Ectodermal cell (in vitro differentiated cells): Measurements from ENCODE around the gene MXI1.

Source experiments
- H3K27ac ChIP-seq: 2 replicates; pipeline ENCODE4 v1.7.0; 2013; ENCODE audit warnings: mild to moderate bottlenecking, low read depth, low read length; ENCODE audit not compliant: insufficient read depth, poor library complexity, severe bottlenecking
- H3K27me3 ChIP-seq: 2 replicates; pipeline ENCODE4 v1.7.0; 2013; ENCODE audit warnings: mild to moderate bottlenecking, low read length; ENCODE audit not compliant: insufficient read depth, control insufficient read depth, poor library complexity, severe bottlenecking
- H3K36me3 ChIP-seq: one replicate; pipeline ENCODE4 v1.7.0; 2013; ENCODE audit warnings: low read length; ENCODE audit not compliant: control insufficient read depth, insufficient read depth
- H3K4me1 ChIP-seq: one replicate; pipeline ENCODE4 v1.7.0; 2013; ENCODE audit warnings: low read length; ENCODE audit not compliant: control insufficient read depth, insufficient read depth
- H3K4me3 ChIP-seq: 2 replicates; pipeline ENCODE4 v1.7.0; 2013; ENCODE audit warnings: low read depth, low read length, control low read depth; ENCODE audit not compliant: insufficient read depth
- H3K9me3 ChIP-seq: 2 replicates; pipeline ENCODE4 v1.7.0; 2013; ENCODE audit warnings: mild to moderate bottlenecking, low read length, moderate library complexity; ENCODE audit not compliant: control insufficient read depth
- WGBS, 2 experiments: methylation state at CpG; one replicate each; pipeline ENCODE4 v1.1.7; 2013; ENCODE audit warnings: missing lambda C conversion rate in 2 of 2; 5-methylcytosine and 5-hydroxymethylcytosine counted together

MXI1 gene

GRCh38 chr10:110286841-110287240 lies 79.4 kb downstream of the MXI1 start:
- no peaks in the 10 kb centered on the region for H3K27me3 ChIP-seq
- peaks cover 2% of the 10 kb centered on the region for H3K36me3 ChIP-seq
- H3K4me1 ChIP-seq = peaks cover 11% of the 10 kb centered on the region
- no peak overlapping the region for H3K4me3 ChIP-seq
- H3K27ac ChIP-seq = no peak overlapping the region
- WGBS, 2 experiments = 72 to 84% methylated on average over 2 of the region's 2 CpGs
- no peaks in the 10 kb centered on the region for H3K9me3 ChIP-seq

- 98 to 100% methylated on average over 1 of the region's 1 CpG for WGBS, 2 experiments
- no peaks in the 10 kb centered on the region for H3K27me3 ChIP-seq
- H3K27ac ChIP-seq = no peak overlapping the region
- H3K4me1 ChIP-seq = no peaks in the 10 kb centered on the region
- no peaks in the 10 kb centered on the region for H3K9me3 ChIP-seq
- peaks cover 65% of the 10 kb centered on the region for H3K36me3 ChIP-seq
- no peak overlapping the region for H3K4me3 ChIP-seq
Observed at GRCh38 chr10:110296966-110297365, 89.6 kb downstream of the MXI1 start.

- Histone ChIP-seq H3K4me1 (peaks cover 11% of the 10 kb centered on the region), H3K4me3 (no peak overlapping the region), H3K36me3 (peaks cover 44% of the 10 kb centered on the region), H3K27me3 (no peaks in the 10 kb centered on the region), H3K27ac (no peak overlapping the region), H3K9me3 (no peaks in the 10 kb centered on the region)
- WGBS, 2 experiments = 95% methylated on average over 5 of the region's 5 CpGs
Observed at GRCh38 chr10:110300486-110300986, 93.1 kb downstream of the MXI1 start.

- Histone ChIP-seq H3K4me1 (peaks cover 11% of the 10 kb centered on the region), H3K9me3 (no peaks in the 10 kb centered on the region), H3K27ac (no peak overlapping the region), H3K4me3 (peak overlapping the region; percentile 76), H3K36me3 (peaks cover 23% of the 10 kb centered on the region), H3K27me3 (no peaks in the 10 kb centered on the region)
- 14 to 15% methylated on average over 4 of the region's 4 CpGs for WGBS, 2 experiments
Observed at GRCh38 chr10:110303681-110304080, 96.3 kb downstream of the MXI1 start.

GRCh38 chr10:110304394-110304779 lies 97.0 kb downstream of the MXI1 start:
- peaks cover 16% of the 10 kb centered on the region for H3K36me3 ChIP-seq
- H3K9me3 ChIP-seq = no peaks in the 10 kb centered on the region
- H3K4me3 ChIP-seq = peak overlapping the region; percentile 76
- H3K4me1 ChIP-seq = peaks cover 11% of the 10 kb centered on the region
- H3K27me3 ChIP-seq = no peaks in the 10 kb centered on the region
- peak overlapping the region; percentile 82 for H3K27ac ChIP-seq
- 0% methylated on average over 42 of the region's 42 CpGs for WGBS, 2 experiments

- peaks cover 11% of the 10 kb centered on the region for H3K4me1 ChIP-seq
- H3K27ac ChIP-seq = peak within 1 kb of the TSS; percentile 82
- no peaks in the 10 kb centered on the region for H3K27me3 ChIP-seq
- H3K36me3 ChIP-seq = peaks cover 15% of the 10 kb centered on the region
- WGBS, 2 experiments = 0 to 1% methylated on average over 40 to 42 of the region's 42 CpGs
- H3K4me3 ChIP-seq = peak within 1 kb of the TSS; percentile 76
- no peaks in the 10 kb centered on the region for H3K9me3 ChIP-seq
Observed at GRCh38 chr10:110304780-110305421, 97.5 kb downstream of the MXI1 start, which contains the start of gene SMNDC1. Gene SMNDC1, minus strand, starts transcription at chr10:110304920. Its CDS starts 1,333 bp downstream, at chr10:110303587.

- H3K27me3 ChIP-seq = no peaks in the 10 kb centered on the region
- WGBS, 2 experiments = 78% methylated on average over 17 of the region's 17 CpGs
- no peak overlapping the region for H3K4me3 ChIP-seq
- no peaks in the 10 kb centered on the region for H3K9me3 ChIP-seq
- peaks cover 13% of the 10 kb centered on the region for H3K4me1 ChIP-seq
- no peak overlapping the region for H3K27ac ChIP-seq
- H3K36me3 ChIP-seq = peaks cover 10% of the 10 kb centered on the region
Observed at GRCh38 chr10:110305767-110306451, 98.5 kb downstream of the MXI1 start.

- peaks cover 10% of the 10 kb centered on the region for H3K36me3 ChIP-seq
- H3K4me3 ChIP-seq = no peak overlapping the region
- no peaks in the 10 kb centered on the region for H3K27me3 ChIP-seq
- H3K9me3 ChIP-seq = no peaks in the 10 kb centered on the region
- WGBS, 2 experiments = 68% methylated on average over 2 of the region's 2 CpGs; no CpG with 5 or more reads in 1 of the 2 experiments
- H3K27ac ChIP-seq = no peak overlapping the region
- peaks cover 16% of the 10 kb centered on the region for H3K4me1 ChIP-seq
Observed at GRCh38 chr10:110306452-110306768, 99.0 kb downstream of the MXI1 start.

- Histone ChIP-seq H3K4me3 (no peak overlapping the region), H3K36me3 (peaks cover 1% of the 10 kb centered on the region), H3K27ac (no peak overlapping the region), H3K4me1 (peaks cover 12% of the 10 kb centered on the region), H3K27me3 (no peaks in the 10 kb centered on the region), H3K9me3 (no peaks in the 10 kb centered on the region)
- WGBS, 2 experiments = 92 to 95% methylated on average over 4 of the region's 4 CpGs
Observed at GRCh38 chr10:110307805-110308204, 100.4 kb downstream of the MXI1 start.

GRCh38 chr10:110310741-110311140 lies 103.3 kb downstream of the MXI1 start:
- peaks cover 5% of the 10 kb centered on the region for H3K4me1 ChIP-seq
- WGBS, 2 experiments = 80 to 85% methylated on average over 3 of the region's 3 CpGs

More at GRCh38 chr10:110310741-110311140, 103.3 kb downstream of the MXI1 start:
- no peaks in the 10 kb centered on the region for H3K36me3 ChIP-seq
- H3K27me3 ChIP-seq = no peaks in the 10 kb centered on the region
- H3K9me3 ChIP-seq = no peaks in the 10 kb centered on the region
- H3K4me3 ChIP-seq = no peak overlapping the region
- no peak overlapping the region for H3K27ac ChIP-seq
